GM12878 (cell line): ENCODE data around the gene TMEM238L. TPM values are rescaled to one million over a fixed set of nuclear protein-coding genes. Genes with fewer than 3 reads are reported as not detected.

Experiments
- ATAC-seq: fragments of 200-7000 bp; cut with Tn5 transposase; 3 replicates; pipeline ENCODE4 v1.9.1; 2020; ENCODE audit warnings: mild to moderate bottlenecking, moderate library complexity
- BruUV-seq: library from RNA; stranded (reverse); fragments of 400-500 nt; replicated peaks from 2 replicates; lab custom pipeline; 2021; lab: Mats Ljungman, UMichigan
- CTCF ChIA-PET: fragments of 300-600 bp; sonication (Branson Sonifier 250); formaldehyde crosslinking; extraction: SDS; loops from one replicate; lab custom pipeline; 2021; ENCODE audit warnings: inconsistent platforms; lab: Yijun Ruan, JAX
- POLR2A ChIA-PET: fragments of 350-600 bp; formaldehyde crosslinking; extraction: SDS; loops from one replicate; lab custom pipeline; 2021; ENCODE audit warnings: inconsistent platforms; lab: Charles Lee
- RAD21 ChIA-PET: fragments of 300-600 bp; sonication (Branson Sonifier 250); formaldehyde crosslinking; loops from one replicate; lab custom pipeline; 2023; ENCODE audit warnings: antibody characterized with exemption; ENCODE audit not compliant: unreplicated experiment; lab: Charles Lee
- SMC1A ChIA-PET: fragments of 300-600 bp; sonication (Branson Sonifier 250); formaldehyde crosslinking; loops from one replicate; lab custom pipeline; 2023; ENCODE audit not compliant: unreplicated experiment, uncharacterized antibody; lab: Charles Lee
- DNase-seq: peaks from one replicate; pipeline ENCODE4 v3.0.0-alpha.2; 2011; ENCODE audit warnings: low read depth, low spot score
- FAIRE-seq: peaks from 3 replicates; lab custom pipeline; 2011; peaks lifted over from hg19 to GRCh38; lab: Jason Lieb, UNC
- H2AFZ ChIP-seq: 2 replicates; pipeline ENCODE4 v1.6.0; 2011; ENCODE audit warnings: low read depth, low read length, control low read depth; ENCODE audit not compliant: control insufficient read depth
- H3K27ac ChIP-seq: 2 replicates; pipeline ENCODE4 v1.5.1; 2011; ENCODE audit warnings: control low read depth; ENCODE audit not compliant: control insufficient read depth, insufficient read depth
- H3K27me3 ChIP-seq, 2 experiments: replicated peaks in 1 of 2; 2 replicates each; pipeline versions ENCODE4 v1.6.0 to v1.6.1; 2011; ENCODE audit warnings: low read length in 1 of 2; ENCODE audit not compliant: control insufficient read depth in 2 of 2, insufficient read depth in 2 of 2
- H3K36me3 ChIP-seq, 2 experiments: 2 replicates each; pipeline ENCODE4 v1.5.1; 2011; ENCODE audit warnings: low read length in 1 of 2; ENCODE audit not compliant: control insufficient read depth in 2 of 2, insufficient read depth in 2 of 2
- H3K4me1 ChIP-seq: 2 replicates; pipeline ENCODE4 v1.6.1; 2011; ENCODE audit warnings: mild to moderate bottlenecking, low read length, moderate library complexity, mixed read lengths; ENCODE audit not compliant: control insufficient read depth, insufficient read depth
- H3K4me2 ChIP-seq: 2 replicates; pipeline ENCODE4 v1.6.0; 2011; ENCODE audit warnings: control low read depth; ENCODE audit not compliant: control insufficient read depth, insufficient read depth
- H3K4me3 ChIP-seq: fragments of 200-600 bp; sonication (generic); 2 replicates; pipeline ENCODE4 v1.5.1; 2016
- H3K79me2 ChIP-seq: 2 replicates; pipeline ENCODE4 v1.6.0; 2011; ENCODE audit warnings: low read length; ENCODE audit not compliant: control insufficient read depth, insufficient read depth
- H3K9ac ChIP-seq: 2 replicates; pipeline ENCODE4 v1.8.0; 2011; ENCODE audit warnings: low read length, control low read depth, mixed read lengths; ENCODE audit not compliant: control insufficient read depth, insufficient read depth
- H3K9me3 ChIP-seq: replicated peaks from 3 replicates; pipeline ENCODE4 v1.5.1; 2011; ENCODE audit warnings: mild to moderate bottlenecking, low read length; ENCODE audit not compliant: control insufficient read depth, insufficient read depth
- H4K20me1 ChIP-seq: 2 replicates; pipeline ENCODE4 v1.6.0; 2011; ENCODE audit not compliant: control insufficient read depth, insufficient read depth
- BCLAF1 ChIP-seq: fragments of 450-650 bp; IDR thresholded peaks from 2 replicates; pipeline ENCODE4 v1.6.1; 2017; ENCODE audit warnings: antibody characterized with exemption, mild to moderate bottlenecking, moderate library complexity
- DPF2 ChIP-seq: fragments of 450-650 bp; IDR thresholded peaks from 2 replicates; pipeline ENCODE4 v1.6.1; 2017; ENCODE audit warnings: mild to moderate bottlenecking
- EZH2 ChIP-seq: IDR thresholded peaks from 2 replicates; pipeline ENCODE4 v1.6.1; 2012; ENCODE audit warnings: low read depth, mild to moderate bottlenecking, control low read depth, inconsistent platforms, low read length, borderline replicate concordance; ENCODE audit not compliant: control insufficient read depth
- GABPA ChIP-seq: IDR thresholded peaks from 2 replicates; pipeline ENCODE4 v1.6.1; 2014; ENCODE audit warnings: antibody characterized with exemption, low read depth, mild to moderate bottlenecking, inconsistent platforms
- HDAC2 ChIP-seq: fragments of 200-600 bp; sonication (generic); IDR thresholded peaks from 2 replicates; pipeline ENCODE4 v1.6.1; 2017
- MEF2A ChIP-seq: IDR thresholded peaks from 2 replicates; pipeline ENCODE4 v1.6.1; 2011; ENCODE audit warnings: low read depth, mild to moderate bottlenecking, low read length, moderate library complexity; ENCODE audit not compliant: insufficient read depth
- MTA2 ChIP-seq: fragments of 450-650 bp; IDR thresholded peaks from 2 replicates; pipeline ENCODE4 v1.6.1; 2016; ENCODE audit warnings: low read depth, mild to moderate bottlenecking, moderate library complexity
- MYC ChIP-seq: IDR thresholded peaks from 2 replicates; pipeline ENCODE4 v1.6.1; 2011; ENCODE audit warnings: mild to moderate bottlenecking, low read length, moderate library complexity, inconsistent platforms; ENCODE audit not compliant: insufficient read depth, insufficient replicate concordance, insufficient read length, severe bottlenecking
- NR2C2 ChIP-seq: IDR thresholded peaks from 2 replicates; pipeline ENCODE4 v1.6.1; 2011; ENCODE audit warnings: borderline replicate concordance, low read depth; ENCODE audit not compliant: control insufficient read depth, insufficient read length
- RBBP5 ChIP-seq: fragments of 200-600 bp; sonication (generic); conservative IDR thresholded peaks from 2 replicates; pipeline ENCODE4 v1.6.1; 2016
- RCOR1 ChIP-seq: conservative IDR thresholded peaks from 2 replicates; pipeline ENCODE4 v1.6.1; 2012; ENCODE audit warnings: low read depth, low read length, improper control_type of control experiment
- SMAD5 ChIP-seq: IDR thresholded peaks from 2 replicates; pipeline ENCODE4 v1.6.1; 2016; ENCODE audit warnings: antibody characterized with exemption, low read depth
- SMARCA5 ChIP-seq: fragments of 450-650 bp; IDR thresholded peaks from 2 replicates; pipeline ENCODE4 v1.6.1; 2017; ENCODE audit warnings: mild to moderate bottlenecking
- SREBF2 ChIP-seq: IDR thresholded peaks from 2 replicates; pipeline ENCODE4 v1.6.1; 2012; ENCODE audit warnings: mild to moderate bottlenecking, low read length
- ZBED1 ChIP-seq: IDR thresholded peaks from 2 replicates; pipeline ENCODE4 v1.6.1; 2016; ENCODE audit warnings: borderline replicate concordance
- ZNF207 ChIP-seq: fragments of 450-650 bp; IDR thresholded peaks from 2 replicates; pipeline ENCODE4 v1.6.1; 2014; ENCODE audit warnings: antibody characterized with exemption, mild to moderate bottlenecking, borderline replicate concordance
- ZZZ3 ChIP-seq: IDR thresholded peaks from 2 replicates; pipeline ENCODE4 v1.6.1; 2011; ENCODE audit warnings: low read depth; ENCODE audit not compliant: control insufficient read depth, insufficient read length
- WGBS: methylation state at CpG from one replicate; pipeline ENCODE4 v1.1.6; 2016; ENCODE audit warnings: low lambda C conversion rate; ENCODE audit not compliant: insufficient replicate concordance, insufficient coverage; ENCODE audit errors: missing lambda C conversion rate; 5-methylcytosine and 5-hydroxymethylcytosine counted together
- in situ Hi-C: fragments of 300-500 bp; cut with MboI; formaldehyde crosslinking; loops from 9 replicates; pipeline ENCODE4 v1.14.3; 2018; ENCODE audit warnings: mixed read lengths
- intact Hi-C: fragments of 100-400 bp; cut with micrococcal nuclease; formaldehyde crosslinking; loops from one replicate; pipeline ENCODE4 v1.14.2; 2022; ENCODE audit not compliant: unreplicated experiment
- polyA plus RNA-seq, 11 experiments: library from polyadenylated mRNA; depleted of rRNA in 4 of 11; unstranded in 6 of 11; stranded (reverse) in 5 of 11; fragments of >200 nt; fragmentation: Nextera tagmentation in 4 of 11; fragmentation: Illumina TruSeq in 1 of 11; extraction: Ambion mirVana in 4 of 11; extraction: Trizol in 1 of 11; gene quantifications; 1 replicate in 1 of 11; 2 replicates in 10 of 11; pipeline versions ENCODE4 v1.2.1 to v1.2.3, GENCODE V29; 2011 to 2016; ENCODE audit warnings: inconsistent platforms in 2 of 11, missing spikeins in 2 of 11, low read depth in 1 of 11
- total RNA-seq, 4 experiments: library from RNA; depleted of rRNA in 3 of 4; stranded (reverse); fragments of >200 nt in 3 of 4; fragmentation: Illumina TruSeq in 1 of 4; extraction: Trizol in 1 of 4; gene quantifications; 2 replicates each; pipeline versions ENCODE4 v1.2.1 to v1.2.3, GENCODE V29; 2013 to 2021

TMEM238L gene
- total and polyA plus RNA-seq, 10 of the 15 experiments (the other 5 are each of a cell fraction or from before 2014, with no cell fraction given): not detected

GRCh38 chr17:10799407-10799806 is 4.5 kb downstream of the TMEM238L start:
- SMC1A ChIA-PET: no interaction called here
- Histone ChIP-seq H2AFZ (no peak overlapping the region), H3K79me2 (no peaks in the 10 kb centered on the region), H3K36me3 (no peaks in the 10 kb centered on the region), H3K27me3 (no peaks in the 10 kb centered on the region), H3K9me3 (no peaks in the 10 kb centered on the region), H4K20me1 (no peaks in the 10 kb centered on the region), H3K9ac (no peak overlapping the region), H3K4me2 (no peak overlapping the region), H3K4me3 (no peak overlapping the region), H3K4me1 (no peaks in the 10 kb centered on the region), H3K27ac (no peak overlapping the region)
- intact Hi-C loops: no loop called here
- WGBS: 45% methylated on average over 7 of the region's 7 CpGs
- BruUV-seq: no TSS peak
- no peak for TF ChIP-seq SREBF2
- TF ChIP-seq NR2C2: no peak
- no peak for TF ChIP-seq DPF2
- TF ChIP-seq RBBP5: no peak
- TF ChIP-seq ZZZ3: no peak
- no peak for TF ChIP-seq MEF2A
- TF ChIP-seq SMARCA5: no peak
- TF ChIP-seq GABPA: no peak
- TF ChIP-seq BCLAF1: no peak
- TF ChIP-seq RCOR1: no peak
- TF ChIP-seq MYC: no peak
- TF ChIP-seq MTA2: no peak
- no peak for TF ChIP-seq ZBED1
- no peak for TF ChIP-seq EZH2
- TF ChIP-seq HDAC2: no peak
- TF ChIP-seq ZNF207: no peak
- no peak for TF ChIP-seq SMAD5
- POLR2A ChIA-PET: no interaction called here
- no peak for FAIRE-seq
- no peak for ATAC-seq
- in situ Hi-C loops: no loop called here
- RAD21 ChIA-PET: no interaction called here
- CTCF ChIA-PET: interaction anchor here (1.3 to 1.6 kb wide), 2 partner anchors 38 to 153 kb away, joined by 3 read pairs; partner anchors contain the start of gene PIRT
- no peak for DNase-seq
